H1 (cell line): ENCODE results near the gene EHBP1. TPM values are rescaled to one million over a fixed set of nuclear protein-coding genes. Genes with fewer than 3 reads are reported as not detected.

Experiments
- CTCF ChIA-PET: fragments of 300-600 bp; sonication (Branson Sonifier 250); formaldehyde crosslinking; loops from one replicate; lab custom pipeline; 2021; ENCODE audit not compliant: partially characterized antibody; lab: Charles Lee
- POLR2A ChIA-PET: fragments of 300-600 bp; sonication (Branson Sonifier 250); formaldehyde crosslinking; loops from one replicate; lab custom pipeline; 2021; ENCODE audit warnings: inconsistent platforms; ENCODE audit not compliant: partially characterized antibody; lab: Charles Lee
- DNase-seq, 2 experiments: peaks; one replicate each; pipeline versions ENCODE4 v3.0.0 to v3.0.0-alpha.2; 2010 to 2022; ENCODE audit warnings: low spot score in 2 of 2, low read depth in 1 of 2, mixed read lengths in 1 of 2
- FAIRE-seq: peaks from 2 replicates; lab custom pipeline; 2011; peaks lifted over from hg19 to GRCh38; lab: Jason Lieb, UNC
- H2AFZ ChIP-seq: 2 replicates; pipeline ENCODE4 v1.8.1; 2012; ENCODE audit warnings: low read length, inconsistent platforms
- H2AK5ac ChIP-seq: 2 replicates; pipeline ENCODE4 v1.6.1; 2013; ENCODE audit warnings: low read depth, low read length
- H2BK120ac ChIP-seq: replicated peaks from 2 replicates; pipeline ENCODE3; 2013; ENCODE audit warnings: low read depth, low read length, inconsistent platforms
- H2BK12ac ChIP-seq: 2 replicates; pipeline ENCODE4 v1.6.1; 2013; ENCODE audit warnings: low read depth, low read length
- H2BK15ac ChIP-seq: 2 replicates; pipeline ENCODE4 v1.6.1; 2013; ENCODE audit warnings: low read length
- H2BK20ac ChIP-seq: 2 replicates; pipeline ENCODE4 v1.6.1; 2013; ENCODE audit warnings: low read length
- H2BK5ac ChIP-seq: 2 replicates; pipeline ENCODE4 v1.6.1; 2013; ENCODE audit warnings: low read depth, low read length
- H3K14ac ChIP-seq: 2 replicates; pipeline ENCODE4 v1.6.1; 2013; ENCODE audit warnings: inconsistent platforms; ENCODE audit not compliant: insufficient read length
- H3K18ac ChIP-seq: 2 replicates; pipeline ENCODE4 v1.6.1; 2013; ENCODE audit warnings: low read length; ENCODE audit errors: extremely low read depth
- H3K23ac ChIP-seq: 2 replicates; pipeline ENCODE4 v1.6.1; 2013; ENCODE audit warnings: inconsistent platforms; ENCODE audit not compliant: insufficient read length
- H3K23me2 ChIP-seq: 2 replicates; pipeline ENCODE4 v1.6.1; 2013; ENCODE audit warnings: low read depth, low read length
- H3K27ac ChIP-seq: 2 replicates; pipeline ENCODE4 v1.6.1; 2011; ENCODE audit warnings: low read depth, low read length, inconsistent platforms
- H3K27me3 ChIP-seq, 4 experiments: replicated peaks in 1 of 4; 1 replicate in 1 of 4; 2 replicates in 3 of 4; pipeline versions ENCODE4 v1.6.1 to v1.8.1; 2011 to 2013; ENCODE audit warnings: low read length in 3 of 4, mild to moderate bottlenecking in 3 of 4, inconsistent platforms in 2 of 4, mixed read lengths in 2 of 4, moderate library complexity in 1 of 4; ENCODE audit not compliant: control insufficient read depth in 3 of 4, insufficient read depth in 3 of 4; ENCODE audit errors: extremely low read depth in 1 of 4
- H3K36me3 ChIP-seq, 4 experiments: 2 replicates each; pipeline versions ENCODE4 v1.6.1 to v1.8.1; 2011 to 2013; ENCODE audit warnings: mild to moderate bottlenecking in 4 of 4, low read length in 3 of 4, moderate library complexity in 2 of 4, control low read depth in 1 of 4, inconsistent platforms in 1 of 4; ENCODE audit not compliant: insufficient read depth in 4 of 4, control insufficient read depth in 2 of 4
- H3K4ac ChIP-seq: replicated peaks from 2 replicates; pipeline ENCODE3; 2013; ENCODE audit warnings: low read length, low read depth, mixed read lengths, inconsistent platforms; ENCODE audit not compliant: insufficient read length
- H3K4me1 ChIP-seq, 4 experiments: replicated peaks in 1 of 4; 1 replicate in 1 of 4; 2 replicates in 3 of 4; pipeline versions ENCODE4 v1.6.1 to v1.8.1; 2011 to 2013; ENCODE audit warnings: low read length in 3 of 4, inconsistent platforms in 2 of 4, mixed read lengths in 1 of 4; ENCODE audit not compliant: insufficient read depth in 4 of 4, control insufficient read depth in 3 of 4
- H3K4me2 ChIP-seq, 2 experiments: 2 replicates each; pipeline versions ENCODE4 v1.6.1 to v1.8.1; 2011 to 2013; ENCODE audit warnings: low read depth in 2 of 2, low read length in 2 of 2, control low read depth in 1 of 2, inconsistent platforms in 1 of 2, mild to moderate bottlenecking in 1 of 2; ENCODE audit not compliant: insufficient read depth in 1 of 2
- H3K4me3 ChIP-seq, 4 experiments: fragments of 200-600, 300-600 bp in 1 of 4; sonication (generic), shearing (Covaris generic), sonication (Bioruptor Twin) in 1 of 4; 2 replicates each; pipeline versions ENCODE4 v1.5.1 to v1.8.1; 2011 to 2016; ENCODE audit warnings: low read length in 4 of 4, low read depth in 3 of 4, control low read depth in 2 of 4, inconsistent platforms in 2 of 4, mild to moderate bottlenecking in 2 of 4, mixed read lengths in 1 of 4, moderate library complexity in 1 of 4; ENCODE audit not compliant: insufficient read depth in 2 of 4; ENCODE audit errors: extremely low read depth in 1 of 4
- H3K56ac ChIP-seq: replicated peaks from 2 replicates; pipeline ENCODE3; 2013; ENCODE audit warnings: low read depth, mild to moderate bottlenecking, mixed read lengths, low read length, inconsistent platforms; ENCODE audit not compliant: insufficient read length
- H3K79me1 ChIP-seq: 2 replicates; pipeline ENCODE4 v1.6.1; 2013; ENCODE audit warnings: low read depth, low read length, control low read depth
- H3K79me2 ChIP-seq, 2 experiments: 2 replicates each; pipeline versions ENCODE4 v1.6.1 to v1.8.1; 2012 to 2013; ENCODE audit warnings: low read length in 2 of 2, mild to moderate bottlenecking in 2 of 2, inconsistent platforms in 1 of 2; ENCODE audit not compliant: insufficient read depth in 2 of 2, control insufficient read depth in 1 of 2
- H3K9ac ChIP-seq, 4 experiments: replicated peaks in 1 of 4; 1 replicate in 1 of 4; 2 replicates in 3 of 4; pipeline versions ENCODE4 v1.6.1 to v1.8.1; 2011 to 2013; ENCODE audit warnings: low read depth in 3 of 4, low read length in 3 of 4, control low read depth in 2 of 4, mild to moderate bottlenecking in 2 of 4, moderate library complexity in 2 of 4, inconsistent platforms in 1 of 4; ENCODE audit errors: extremely low read depth in 1 of 4
- H3K9me3 ChIP-seq, 2 experiments: 2 replicates each; pipeline versions ENCODE4 v1.6.1 to v1.8.1; 2012 to 2013; ENCODE audit warnings: mild to moderate bottlenecking in 2 of 2, moderate library complexity in 2 of 2, control low read depth in 1 of 2, inconsistent platforms in 1 of 2, low read depth in 1 of 2, low read length in 1 of 2, mixed read lengths in 1 of 2; ENCODE audit not compliant: insufficient read depth in 2 of 2
- H4K20me1 ChIP-seq, 2 experiments: replicated peaks in 1 of 2; 2 replicates each; pipeline versions ENCODE3 to v1.8.1; 2011 to 2013; ENCODE audit warnings: inconsistent platforms in 2 of 2, low read length in 2 of 2, mild to moderate bottlenecking in 1 of 2; ENCODE audit not compliant: insufficient read depth in 2 of 2, control insufficient read depth in 1 of 2
- H4K5ac ChIP-seq: 2 replicates; pipeline ENCODE4 v1.6.1; 2013; ENCODE audit warnings: low read length, low read depth, mixed read lengths, inconsistent platforms; ENCODE audit not compliant: insufficient read length
- H4K8ac ChIP-seq: 2 replicates; pipeline ENCODE4 v1.8.0; 2013; ENCODE audit warnings: mild to moderate bottlenecking, moderate library complexity, low read length, inconsistent platforms; ENCODE audit not compliant: insufficient read depth; ENCODE audit errors: extremely low read depth
- H4K91ac ChIP-seq: replicated peaks from 2 replicates; pipeline ENCODE3; 2013; ENCODE audit warnings: low read length, mixed read lengths, inconsistent platforms; ENCODE audit not compliant: insufficient read length
- BRCA1 ChIP-seq: IDR thresholded peaks from 2 replicates; pipeline ENCODE4 v1.6.1; 2012; ENCODE audit warnings: low read depth, low read length, improper control_type of control experiment
- CBX5 ChIP-seq: fragments of 300-800, 300-1000 bp; sonication (generic); IDR thresholded peaks from 2 replicates; pipeline ENCODE4 v1.7.1; 2016; ENCODE audit warnings: antibody characterized with exemption, low read length, low read depth
- EGR1 ChIP-seq: IDR thresholded peaks from 2 replicates; pipeline ENCODE4 v1.6.1; 2011; ENCODE audit warnings: low read depth, low read length, borderline replicate concordance
- RNF2 ChIP-seq: fragments of 200-900, 300-1000 bp; sonication (generic); IDR thresholded peaks from 2 replicates; pipeline ENCODE4 v1.7.1; 2016; ENCODE audit warnings: borderline replicate concordance, low read depth, mild to moderate bottlenecking, antibody characterized with exemption, low read length; ENCODE audit not compliant: poor library complexity, severe bottlenecking; ENCODE audit errors: missing control alignments
- SP4 ChIP-seq: IDR thresholded peaks from 2 replicates; pipeline ENCODE4 v1.6.1; 2012; ENCODE audit warnings: low read length, inconsistent platforms
- WGBS, 2 experiments: shearing (Covaris generic) in 1 of 2; methylation state at CpG; one replicate each; pipeline versions ENCODE4 v1.1.6 to v1.1.7; 2013 to 2015; ENCODE audit warnings: low lambda C conversion rate in 2 of 2, mixed read lengths in 2 of 2, inconsistent platforms in 1 of 2, low coverage in 1 of 2, missing lambda C conversion rate in 1 of 2; ENCODE audit not compliant: insufficient replicate concordance in 2 of 2, insufficient coverage in 1 of 2, insufficient read length in 1 of 2; ENCODE audit errors: extremely low coverage in 1 of 2, missing lambda C conversion rate in 1 of 2; 5-methylcytosine and 5-hydroxymethylcytosine counted together
- polyA plus RNA-seq, 7 experiments: library from polyadenylated mRNA; depleted of rRNA in 3 of 7; stranded (reverse) in 5 of 7; unstranded in 2 of 7; fragments of >200 nt in 5 of 7; fragments of 200-250 nt in 2 of 7; gene quantifications; 1 replicate in 5 of 7; 2 replicates in 1 of 7; 4 replicates in 1 of 7; pipeline versions ENCODE4 v1.2.1 to v1.2.3, GENCODE V29; 2011 to 2013; ENCODE audit warnings: missing spikeins in 2 of 7, mixed read lengths in 2 of 7
- total RNA-seq: library from RNA; stranded (reverse); fragmentation: NEBNext Ultra II Directional; extraction: Animal tissue kit (Norgen Biotek cat#: 25700); gene quantifications from 2 replicates; pipeline ENCODE4 v1.2.1, GENCODE V29; 2021
- TF ChIP-seq, protein P1 (sequence below): IDR thresholded peaks from 2 replicates; pipeline ENCODE4 v1.6.1; 2012; ENCODE audit warnings: inconsistent platforms

Gene EHBP1
- total and polyA plus RNA-seq, 2 of the 8 experiments (the other 6 are each of a cell fraction or from before 2014, with no cell fraction given), result 12.0 to 64.1 TPM

DNA sequence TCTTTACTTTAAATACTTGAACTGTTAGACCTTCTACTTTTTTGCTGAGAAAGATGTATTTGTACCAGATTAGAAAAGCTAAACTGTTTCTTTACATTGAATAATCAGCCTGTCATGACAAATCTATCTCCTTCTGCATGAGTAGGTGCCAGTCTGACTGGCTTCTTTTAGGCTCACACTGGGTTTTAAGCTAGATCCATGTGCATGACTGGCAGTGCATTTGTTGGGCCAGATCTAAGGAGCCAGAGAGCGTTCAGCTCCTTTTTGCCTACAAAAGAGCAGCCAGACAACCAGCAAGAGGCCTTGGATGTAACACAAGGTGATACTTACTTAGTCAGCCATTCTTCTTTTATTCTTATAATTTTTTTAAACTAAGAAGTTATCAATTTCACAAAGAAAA is 263.2 kb downstream of the EHBP1 start:
- Histone ChIP-seq H2AFZ (no peak overlapping the region), H3K14ac (no peak overlapping the region), H3K4me1 (peaks cover 0 to 3% (median 0%) of the 10 kb centered on the region in 4 experiments; a peak in 1 of 7 replicates), H2BK15ac (no peak overlapping the region), H3K9me3 (no peaks in the 10 kb centered on the region), H4K8ac (no peak overlapping the region), H3K56ac (no peak overlapping the region), H3K27ac (no peak overlapping the region), H4K5ac (no peak overlapping the region), H3K79me2 (no peaks in the 10 kb centered on the region), H3K36me3 (no peaks in the 10 kb centered on the region), H2AK5ac (no peak overlapping the region), H2BK5ac (no peak overlapping the region), H4K91ac (no peak overlapping the region), H3K23me2 (no peaks in the 10 kb centered on the region), H2BK12ac (no peak overlapping the region), H3K27me3 (no peaks in the 10 kb centered on the region), H2BK120ac (no peak overlapping the region), H3K4me2 (no peak overlapping the region), H4K20me1 (no peaks in the 10 kb centered on the region), H3K79me1 (no peaks in the 10 kb centered on the region), H3K18ac (no peak overlapping the region), H3K4me3 (no peak overlapping the region), H3K4ac (no peak overlapping the region), H2BK20ac (no peak overlapping the region), H3K9ac (no peak overlapping the region), H3K23ac (no peak overlapping the region)
- ChIA-PET POLR2A (no interaction called here), CTCF (no interaction called here)
- TF ChIP-seq RNF2 (no peak), BRCA1 (no peak), SP4 (no peak), EGR1 (no peak), CBX5 (no peak)
- TF ChIP-seq, protein P1, sequence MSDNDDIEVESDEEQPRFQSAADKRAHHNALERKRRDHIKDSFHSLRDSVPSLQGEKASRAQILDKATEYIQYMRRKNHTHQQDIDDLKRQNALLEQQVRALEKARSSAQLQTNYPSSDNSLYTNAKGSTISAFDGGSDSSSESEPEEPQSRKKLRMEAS, result no peak
- DNase-seq (no peak), FAIRE-seq (no peak)
- 83% methylated on average over 1 of the region's 1 CpG; no CpG with 5 or more reads in 1 of the 2 experiments for WGBS, 2 experiments
